ENCODE measurements around the gene CPEB4.

Gene CPEB4

DNA sequence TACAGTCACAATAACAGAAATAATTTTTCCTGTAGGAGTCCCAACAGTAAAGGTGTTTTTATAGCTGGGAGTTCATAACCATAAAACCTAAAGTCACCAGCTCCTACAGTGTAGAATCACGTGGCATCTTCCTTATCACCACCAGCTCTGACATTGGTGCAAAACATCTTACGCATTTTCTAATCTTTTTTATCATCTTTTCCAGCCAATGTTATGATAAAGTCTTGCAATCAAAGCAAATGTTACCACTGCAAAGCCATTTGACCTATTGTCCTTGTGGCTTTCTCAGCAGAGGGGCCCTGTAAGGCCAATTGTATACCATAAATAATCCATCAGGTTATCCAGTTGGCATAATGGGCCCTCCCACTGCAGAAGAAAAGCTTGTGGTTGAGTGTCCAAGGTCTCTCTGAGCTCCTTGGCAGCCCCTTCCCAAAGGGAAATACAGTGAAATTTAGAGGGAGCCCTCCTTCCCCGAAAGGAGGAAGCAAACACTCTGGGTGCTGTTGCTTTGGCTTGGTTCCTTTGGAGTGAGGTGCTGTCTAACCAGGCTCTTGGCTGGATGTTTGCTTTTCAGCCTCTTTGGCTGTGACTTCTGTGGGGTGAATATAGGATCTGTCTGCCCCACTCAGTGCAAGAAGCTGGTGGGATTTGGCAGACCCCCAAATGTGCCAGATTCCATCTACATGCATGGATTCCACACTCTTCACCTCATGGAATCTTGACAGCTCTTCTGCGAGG is 29.3 kb upstream of the CPEB4 start:
- DNase-seq (ENCODE audit: low read depth in 3 of 3) = no peak

- DNase-seq (ENCODE audit: low read depth in 3 of 3) = no peak
These were observed 28.6 kb upstream of the CPEB4 start for GRCh38 chr5:173859408-173860159.

- DNase-seq (ENCODE audit: low read depth in 3 of 3) = no peak
These were observed 26.1 kb upstream of the CPEB4 start for GRCh38 chr5:173862047-173862477.

- DNase-seq (ENCODE audit: low read depth in 3 of 3) = no peak
These were observed 24.8 kb upstream of the CPEB4 start for GRCh38 chr5:173863359-173863758.

DNA sequence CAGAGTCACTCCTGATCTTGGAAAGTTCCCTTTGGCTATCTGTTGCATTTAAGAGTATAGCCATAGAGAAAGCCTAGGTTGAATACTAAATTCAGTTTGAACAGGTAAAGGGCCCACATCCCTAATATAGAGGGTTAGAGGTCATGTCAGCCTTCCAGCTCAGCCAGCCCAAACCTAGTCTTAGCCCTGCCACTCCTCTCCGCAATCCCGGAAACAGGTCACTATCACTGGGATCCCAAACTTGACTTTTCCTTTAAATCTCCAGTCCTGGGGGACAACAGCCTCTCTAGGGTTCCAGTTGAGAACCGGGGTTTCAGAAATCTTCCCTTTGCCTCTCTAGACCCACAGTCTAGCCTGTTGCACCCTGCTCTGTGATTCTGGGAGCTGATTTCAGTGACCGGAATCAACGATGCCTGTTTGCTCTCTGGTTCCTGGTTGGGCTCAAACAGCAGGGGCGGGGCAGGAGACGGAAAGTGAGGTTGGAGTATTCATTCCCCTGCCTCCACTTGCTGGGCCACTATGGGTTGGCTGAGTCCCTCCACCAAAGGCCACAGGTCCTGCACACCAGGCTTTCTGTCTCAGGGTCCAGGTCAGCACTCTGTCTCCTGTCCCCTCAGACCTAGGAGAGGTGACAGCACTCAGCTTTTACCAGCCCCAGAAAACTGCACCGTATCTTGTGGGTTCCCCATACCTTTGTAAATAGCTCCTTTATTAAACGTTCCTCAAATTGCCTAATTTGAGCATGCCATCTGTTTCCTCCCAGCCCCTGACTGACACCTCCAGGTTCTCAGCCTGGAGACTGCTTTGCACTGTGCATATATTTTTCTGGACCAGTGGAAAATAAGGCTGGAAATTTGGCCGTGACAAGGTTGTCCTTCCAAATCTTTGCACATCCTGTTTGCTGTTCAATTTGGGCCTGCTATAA is 23.8 kb upstream of the CPEB4 start:
- DNase-seq (ENCODE audit: low read depth in 3 of 3) = no peak

DNA sequence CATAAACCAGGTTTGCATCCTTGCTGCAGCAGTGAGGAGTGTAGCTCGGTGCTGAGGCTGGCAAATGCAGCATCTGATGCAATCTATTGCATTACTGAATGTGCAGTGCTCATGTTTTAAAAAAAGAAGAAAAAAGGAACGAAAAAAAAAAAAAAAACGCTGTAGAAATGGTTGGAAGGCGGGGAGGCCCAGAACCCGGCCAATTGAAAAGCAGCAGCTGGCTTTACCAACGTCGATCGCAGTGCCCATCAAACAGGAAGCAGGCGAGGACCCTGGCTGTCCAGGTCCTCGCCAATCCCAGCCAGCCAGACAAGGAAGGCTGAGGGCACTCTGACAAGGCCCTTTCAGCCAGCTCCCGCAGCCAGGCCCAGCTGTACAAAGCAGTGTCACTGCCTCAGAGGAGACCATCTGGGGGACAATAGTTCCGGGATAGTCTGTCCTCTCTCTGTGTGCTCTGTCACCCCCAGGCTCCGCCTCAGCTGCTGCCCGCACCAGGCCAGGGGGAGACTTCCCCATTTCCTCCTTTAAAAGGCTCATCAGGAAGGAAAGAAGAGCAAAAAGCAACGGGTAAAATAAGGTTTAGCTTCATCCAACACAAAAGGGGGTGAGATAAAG is 21.8 kb upstream of the CPEB4 start:
- no peak for DNase-seq (ENCODE audit: low read depth in 3 of 3)

DNA sequence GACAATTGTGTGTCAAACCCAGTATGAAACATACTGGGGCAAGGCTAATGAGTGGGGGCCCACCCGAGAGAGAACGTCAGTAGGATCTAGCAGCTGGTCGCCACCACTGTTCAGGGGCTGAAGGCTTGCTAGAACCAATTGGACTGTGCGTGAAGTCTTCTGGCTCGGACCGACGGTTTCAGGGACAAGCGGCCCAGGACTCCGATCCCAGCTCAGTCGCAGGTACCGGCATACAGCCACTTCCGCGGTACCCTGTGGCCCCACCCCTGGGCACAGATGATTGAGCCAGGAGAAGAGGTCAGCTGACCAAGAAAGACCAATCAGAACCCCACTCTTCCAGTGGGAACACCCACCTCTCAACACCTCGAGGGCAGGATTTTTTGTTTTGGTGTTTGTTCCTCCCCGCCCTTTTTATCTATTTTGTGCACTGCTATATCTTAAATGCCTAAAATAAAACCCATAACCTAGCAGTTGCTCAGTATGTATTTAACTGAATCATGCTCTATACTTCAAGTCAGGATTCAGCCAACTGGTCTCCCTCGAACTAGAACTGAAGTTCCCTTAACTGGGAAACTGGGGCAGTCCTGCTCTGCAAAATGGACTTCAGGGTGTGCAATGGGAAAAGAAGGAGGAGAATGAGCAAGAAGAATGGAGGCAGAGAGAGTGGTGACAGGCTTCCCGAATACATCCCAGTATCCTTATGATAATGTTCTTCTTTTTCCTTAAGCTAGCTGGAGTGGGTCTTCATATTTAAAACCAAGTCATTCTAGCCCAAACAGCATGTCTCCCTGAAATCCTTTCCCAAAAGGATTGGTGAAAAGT is 21.1 kb upstream of the CPEB4 start:
- no peak for DNase-seq (ENCODE audit: low read depth in 3 of 3)

GRCh38 chr5:173868096-173868880 is 19.9 kb upstream of the CPEB4 start:
- no peak for DNase-seq (ENCODE audit: low read depth in 3 of 3)

DNA sequence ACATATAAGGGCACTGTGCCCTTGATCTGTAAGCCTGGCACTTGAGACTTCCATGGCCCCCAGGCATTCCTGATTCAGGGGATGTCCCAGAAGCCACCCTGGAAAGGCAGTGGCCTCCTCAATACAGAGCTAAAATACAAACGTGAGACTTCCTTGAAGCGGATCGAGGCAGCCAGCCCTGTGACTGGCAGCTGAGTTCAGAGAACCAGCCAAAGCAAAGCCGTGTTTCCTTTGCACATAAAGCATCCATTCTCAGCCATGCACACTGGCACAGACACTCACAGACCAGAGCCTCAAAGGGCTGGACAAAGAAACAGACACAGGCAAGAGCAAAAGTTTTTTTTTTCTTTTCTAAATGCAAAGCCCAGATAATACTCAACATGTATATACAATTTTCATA is 18.8 kb upstream of the CPEB4 start:
- no peak for DNase-seq (ENCODE audit: low read depth in 3 of 3)

- DNase-seq (ENCODE audit: low read depth in 3 of 3) = no peak
These were observed 15.2 kb upstream of the CPEB4 start for GRCh38 chr5:173872957-173873305.

DNA sequence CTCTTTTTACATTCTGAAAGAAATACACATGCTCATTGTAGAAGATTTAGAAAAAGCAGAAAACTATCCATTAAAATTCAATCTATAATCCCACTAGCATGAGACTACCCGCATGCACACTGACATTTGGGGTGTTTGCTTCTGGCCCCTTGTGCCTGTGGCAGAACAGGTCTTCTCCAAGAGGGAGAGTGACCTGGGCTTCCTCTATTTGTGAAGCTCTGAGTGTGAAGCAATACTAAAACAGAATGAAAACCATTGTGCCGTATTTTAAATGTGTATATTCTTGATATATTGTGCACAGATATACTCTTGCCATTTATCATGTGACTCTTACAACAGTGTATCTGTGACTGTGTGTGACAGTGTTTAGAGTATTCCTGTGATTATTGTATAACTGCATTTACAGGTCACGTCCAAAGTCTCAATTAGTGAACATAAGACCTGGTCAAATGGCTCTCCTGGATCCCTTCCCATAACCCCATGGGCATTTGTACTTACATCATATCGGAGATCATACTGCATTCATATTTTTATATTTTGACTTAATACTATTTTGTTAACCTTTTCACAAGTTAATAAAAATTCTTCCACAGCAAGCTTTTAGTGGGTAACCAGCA is 14.7 kb upstream of the CPEB4 start:
- no peak for DNase-seq (ENCODE audit: low read depth in 3 of 3)

DNA sequence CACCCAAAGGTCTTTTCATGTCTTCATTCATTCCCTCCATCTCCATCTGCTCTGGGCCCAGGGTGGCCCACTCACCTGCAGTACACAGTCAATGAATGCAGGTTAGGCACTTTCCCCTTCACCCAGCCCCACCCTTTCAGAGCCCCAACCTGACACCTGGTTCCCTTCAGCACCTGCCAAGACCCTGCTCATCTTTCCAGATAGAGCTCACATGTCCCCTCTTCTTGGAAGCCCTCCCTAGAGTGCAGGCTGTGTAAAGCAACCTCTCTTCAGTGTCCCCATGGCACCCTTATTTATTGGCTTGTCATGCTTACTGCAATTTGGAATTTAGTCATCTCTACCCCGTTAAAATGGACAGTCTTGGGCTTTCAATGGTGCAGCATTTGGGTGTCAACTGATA is 13.0 kb upstream of the CPEB4 start:
- DNase-seq (ENCODE audit: low read depth in 3 of 3) = no peak

DNA sequence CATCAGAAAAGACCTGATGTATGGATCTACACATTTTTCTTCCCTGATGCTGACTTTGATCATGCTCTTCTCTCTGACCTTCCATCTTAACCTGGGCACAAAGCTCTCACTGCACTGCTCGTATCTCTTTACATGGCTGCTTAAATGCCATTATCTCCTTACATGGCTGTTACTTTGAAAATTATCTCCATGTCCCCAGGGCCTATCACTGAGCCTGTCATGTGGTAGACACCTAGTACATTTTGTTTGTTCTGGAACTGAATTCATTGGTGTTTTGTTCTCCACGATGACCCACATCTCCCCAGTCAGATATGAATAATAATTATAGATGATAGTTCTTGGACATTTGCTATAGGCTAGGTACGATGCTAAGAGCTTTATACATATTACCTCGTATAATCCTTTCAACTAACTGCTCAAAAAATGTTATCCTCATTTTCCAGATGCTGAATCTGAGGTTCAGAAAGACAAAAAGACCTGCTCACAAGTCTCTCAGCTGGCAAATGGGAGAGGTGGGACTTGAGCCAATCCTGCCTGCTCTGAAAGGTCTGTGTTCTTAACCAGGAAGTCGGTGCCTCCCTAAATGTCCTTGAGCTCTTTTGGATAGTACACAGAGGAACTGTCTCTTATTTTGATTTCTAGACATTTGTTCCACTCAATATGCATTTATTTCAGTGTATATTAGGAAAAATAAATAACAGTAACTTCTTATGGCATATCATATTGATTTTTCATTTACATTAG is 9.8 kb upstream of the CPEB4 start:
- no peak for DNase-seq (ENCODE audit: low read depth in 3 of 3)

DNA sequence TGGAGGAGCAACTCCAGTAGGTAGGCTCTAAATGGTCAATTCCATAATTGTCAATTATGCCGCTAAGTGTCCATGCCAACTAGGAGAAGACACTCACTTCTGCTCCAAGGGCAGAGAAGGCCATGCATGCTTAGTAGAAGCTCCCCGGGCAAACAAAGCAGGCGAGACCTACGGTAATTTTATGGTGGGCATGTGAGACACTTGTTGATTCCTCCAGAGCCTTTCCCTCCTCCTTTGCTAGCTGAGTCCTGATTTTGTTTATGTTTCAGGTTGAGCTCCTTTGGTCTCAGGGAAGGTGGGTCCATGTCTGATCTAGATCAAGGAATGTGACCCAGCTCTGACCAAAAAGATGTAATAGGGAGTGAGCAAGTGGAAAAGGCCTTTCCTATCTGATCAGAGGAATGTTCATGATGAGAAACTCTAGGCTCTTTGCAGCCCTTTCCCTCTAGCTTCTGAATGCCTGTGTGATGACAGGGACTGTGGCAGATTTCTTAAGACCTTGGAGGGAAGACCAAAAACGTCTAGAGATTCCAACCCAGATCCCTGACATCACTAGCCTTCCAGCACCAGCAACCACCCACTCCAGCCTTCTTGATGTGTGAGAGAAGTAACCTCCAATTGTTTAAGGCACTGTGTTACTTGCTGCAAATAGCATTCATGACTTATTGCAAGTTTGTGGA is 7.7 kb upstream of the CPEB4 start:
- DNase-seq (ENCODE audit: low read depth in 3 of 3) = no peak

DNA sequence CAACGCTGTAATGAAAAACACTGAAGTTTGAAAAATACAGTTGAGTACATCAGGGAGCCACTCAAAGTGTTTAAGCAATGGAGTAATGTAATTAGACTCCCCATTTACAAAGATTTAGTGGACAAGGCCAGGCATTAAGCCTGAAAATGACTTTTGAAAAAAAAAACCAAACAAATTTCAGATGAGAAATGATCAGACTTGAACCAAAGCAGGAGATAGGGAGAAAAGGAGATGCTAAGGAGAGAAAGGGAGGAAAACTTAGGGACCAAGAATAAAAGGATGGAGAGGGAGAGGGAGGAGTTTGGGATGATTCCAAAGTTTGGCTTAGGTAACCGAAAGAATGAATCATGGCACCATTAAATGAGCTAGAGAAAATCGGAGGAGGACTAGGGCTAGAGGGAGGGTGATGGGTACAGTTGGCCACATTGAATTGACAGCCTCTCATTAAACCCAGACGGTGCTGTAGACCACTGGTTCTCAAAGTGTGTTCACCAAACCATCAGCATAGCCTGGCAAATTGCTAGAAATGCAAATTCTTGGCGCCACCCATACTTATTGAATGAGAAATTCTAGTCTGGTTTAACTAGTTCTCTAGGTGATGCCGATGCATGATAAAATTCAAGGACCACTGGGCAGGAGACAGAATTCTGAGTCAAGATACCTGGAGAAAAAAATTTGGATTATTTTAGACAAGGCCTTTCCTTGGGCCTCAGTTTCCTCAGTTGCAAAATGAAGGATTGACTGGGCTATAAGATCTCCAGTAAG is 6.2 kb upstream of the CPEB4 start:
- no peak for DNase-seq (ENCODE audit: low read depth in 3 of 3)

GRCh38 chr5:173882632-173883031 is 5.5 kb upstream of the CPEB4 start:
- no peak for DNase-seq (ENCODE audit: low read depth in 3 of 3)

GRCh38 chr5:173883347-173883924 is 4.7 kb upstream of the CPEB4 start:
- DNase-seq (ENCODE audit: low read depth in 3 of 3) = no peak
